Chondrocyte (in vitro differentiated cells): ENCODE measurements around the gene ZFP90. TPM values are rescaled to one million over a fixed set of nuclear protein-coding genes. Genes with fewer than 3 reads are reported as not detected.

Experiments
- DNase-seq: peaks from one replicate; pipeline ENCODE4 v3.0.0; 2021; ENCODE audit warnings: mixed read lengths, low spot score
- H3K27ac Mint-ChIP-seq: one replicate; pipeline ENCODE4 v1.8.0; 2021; ENCODE audit warnings: mild to moderate bottlenecking, moderate library complexity, mixed read lengths; ENCODE audit not compliant: unreplicated experiment
- H3K27me3 Mint-ChIP-seq: 2 replicates; pipeline ENCODE4 v1.8.0; 2021; ENCODE audit warnings: low read depth, mixed read lengths
- H3K36me3 Mint-ChIP-seq: 2 replicates; pipeline ENCODE4 v1.8.0; 2021; ENCODE audit warnings: low read depth, mixed read lengths
- H3K4me1 Mint-ChIP-seq: 2 replicates; pipeline ENCODE4 v1.8.0; 2021; ENCODE audit warnings: low read depth, mild to moderate bottlenecking, mixed read lengths
- H3K4me3 Mint-ChIP-seq: one replicate; pipeline ENCODE4 v1.8.0; 2021; ENCODE audit warnings: mild to moderate bottlenecking, moderate library complexity, mixed read lengths; ENCODE audit not compliant: unreplicated experiment
- H3K9me3 Mint-ChIP-seq: 2 replicates; pipeline ENCODE4 v1.8.0; 2021; ENCODE audit warnings: low read depth, mixed read lengths
- CTCF ChIP-seq: fragments of 200-600 bp; sonication (generic); IDR thresholded peaks from 2 replicates; pipeline ENCODE4 v1.5.0; 2021; ENCODE audit warnings: antibody characterized with exemption, mild to moderate bottlenecking, moderate library complexity
- total RNA-seq: library from RNA; stranded (reverse); gene quantifications from 3 replicates; pipeline ENCODE4 v1.2.1, GENCODE V29; 2021

ZFP90 gene
- total RNA-seq, 1 donor from 2014 or later: 29.7 TPM

- Mint-ChIP-seq H3K27me3 (peaks cover 16% of the 10 kb centered on the region), H3K4me3 (no peak overlapping the region), H3K9me3 (no peaks in the 10 kb centered on the region), H3K27ac (no peak overlapping the region), H3K36me3 (no peaks in the 10 kb centered on the region), H3K4me1 (peaks cover 9% of the 10 kb centered on the region)
- no peak for DNase-seq
- TF ChIP-seq CTCF: no peak
Observed at GRCh38 chr16:68509381-68509780, 29.7 kb upstream of the ZFP90 start.

- TF ChIP-seq CTCF: no peak
- Mint-ChIP-seq H3K27me3 (peaks cover 16% of the 10 kb centered on the region), H3K36me3 (no peaks in the 10 kb centered on the region), H3K4me3 (no peak overlapping the region), H3K9me3 (no peaks in the 10 kb centered on the region), H3K4me1 (peaks cover 9% of the 10 kb centered on the region), H3K27ac (no peak overlapping the region)
- DNase-seq: peak; percentile 10
Observed at GRCh38 chr16:68510775-68511174, 28.3 kb upstream of the ZFP90 start.

- Mint-ChIP-seq H3K4me3 (no peak overlapping the region), H3K27ac (no peak overlapping the region), H3K36me3 (no peaks in the 10 kb centered on the region), H3K9me3 (no peaks in the 10 kb centered on the region), H3K27me3 (peaks cover 14% of the 10 kb centered on the region), H3K4me1 (no peaks in the 10 kb centered on the region)
- TF ChIP-seq CTCF: no peak
- DNase-seq: peak; percentile 55
Observed at GRCh38 chr16:68512183-68512582, 26.9 kb upstream of the ZFP90 start.

- Mint-ChIP-seq H3K4me3 (no peak overlapping the region), H3K4me1 (no peaks in the 10 kb centered on the region), H3K9me3 (no peaks in the 10 kb centered on the region), H3K27ac (no peak overlapping the region), H3K36me3 (no peaks in the 10 kb centered on the region), H3K27me3 (peaks cover 14% of the 10 kb centered on the region)
- TF ChIP-seq CTCF: no peak
- DNase-seq: no peak
Observed at GRCh38 chr16:68512742-68513141, 26.3 kb upstream of the ZFP90 start.

- TF ChIP-seq CTCF: no peak
- Mint-ChIP-seq H3K4me3 (no peak overlapping the region), H3K27me3 (peaks cover 3% of the 10 kb centered on the region), H3K4me1 (no peaks in the 10 kb centered on the region), H3K27ac (no peak overlapping the region), H3K9me3 (no peaks in the 10 kb centered on the region), H3K36me3 (no peaks in the 10 kb centered on the region)
- DNase-seq: peak; percentile 50
Observed at GRCh38 chr16:68514511-68514910, 24.6 kb upstream of the ZFP90 start.
